ENCODE data around the gene VHLL.
"Not testable (repeated sequence)": the region's sequence is repeated elsewhere in the genome, so short reads cannot be mapped to it uniquely, and the experiment has no call there.

Gene VHLL

DNA sequence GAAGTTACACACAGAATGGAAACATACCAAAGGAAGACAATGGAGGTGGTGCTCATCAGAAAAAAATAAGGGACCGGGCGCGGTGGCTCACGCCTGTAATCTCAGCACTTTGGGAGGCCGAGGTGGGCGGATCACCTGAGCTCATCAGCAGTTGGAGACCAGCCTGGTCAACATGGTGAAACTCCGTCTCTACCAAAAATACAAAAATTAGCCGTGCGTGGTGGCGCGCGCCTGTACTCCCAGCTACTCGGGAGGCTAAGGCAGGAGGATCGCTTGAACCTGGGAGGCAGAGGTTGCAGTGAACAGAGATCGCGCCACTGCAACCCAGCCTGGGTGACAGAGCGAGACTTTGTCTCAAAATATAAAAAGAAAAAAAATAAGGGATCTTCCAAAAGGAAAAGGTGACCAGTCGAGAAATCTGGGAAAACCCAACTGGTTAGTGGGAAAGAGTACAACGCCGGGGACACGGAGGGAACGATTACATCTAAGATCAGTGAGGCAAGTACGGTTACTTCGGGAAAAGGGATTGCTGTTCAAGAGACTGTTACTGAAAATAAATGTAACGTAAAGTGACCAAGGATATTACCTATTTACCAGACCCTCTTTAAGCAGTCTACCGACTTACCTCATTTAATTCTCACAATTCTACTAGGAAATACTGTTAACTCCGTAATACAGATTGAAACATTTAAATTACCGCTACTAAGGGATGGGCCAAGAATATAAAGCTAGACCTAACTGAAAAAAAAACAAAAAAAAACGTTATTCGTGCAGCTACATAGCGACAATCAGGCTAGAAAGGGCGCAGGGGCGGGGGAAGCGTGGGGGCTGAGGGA lies 38.2 kb upstream of the VHLL start:
- no peak for FAIRE-seq
- TF ChIP-seq TAF1 (IDR thresholded peaks at IDR 0.05; ENCODE audit: low read depth, low read length): no peak
- no peak for TF ChIP-seq PAX5 (IDR thresholded peaks at IDR 0.05; ENCODE audit: insufficient read depth, low read length, severe bottlenecking)
- no peak for TF ChIP-seq SPI1 (IDR thresholded peaks at IDR 0.05; ENCODE audit: low read depth, low read length)
- TF ChIP-seq POLR2AphosphoS5 (IDR thresholded peaks at IDR 0.05; ENCODE audit: low read depth, low read length): no peak
- no peak for DNase-seq (ENCODE audit: insufficient read length, low spot score)

DNA sequence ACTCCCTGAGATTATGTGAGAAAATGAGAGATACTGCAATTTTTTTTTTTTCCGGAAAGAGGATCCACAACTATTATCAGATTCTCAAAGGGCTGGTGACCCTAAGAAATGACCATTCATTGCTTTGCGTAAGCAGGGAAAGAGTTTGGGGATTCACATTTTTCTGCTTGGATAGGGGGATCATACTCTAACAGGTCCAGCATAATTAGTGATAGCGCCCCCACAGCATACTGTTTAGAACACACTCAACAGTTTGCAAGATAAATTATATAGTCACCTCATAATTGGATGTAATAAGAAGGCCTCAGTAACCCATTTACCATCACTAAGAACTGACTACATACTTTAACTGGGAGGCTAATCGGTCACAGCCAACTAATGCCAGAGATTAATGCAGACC lies 37.1 kb upstream of the VHLL start:
- DNase-seq (ENCODE audit: insufficient read length, low spot score) (no peak), FAIRE-seq (no peak)
- TF ChIP-seq POLR2A (IDR thresholded peaks at IDR 0.05; ENCODE audit: low read depth, low read length): no peak
- TF ChIP-seq POU2F2 (IDR thresholded peaks at IDR 0.05; ENCODE audit: low read depth, low read length): no peak
- TF ChIP-seq TAF1 (IDR thresholded peaks at IDR 0.05; ENCODE audit: low read depth, low read length): no peak
- no peak for TF ChIP-seq SPI1 (IDR thresholded peaks at IDR 0.05; ENCODE audit: low read depth, low read length)
- no peak for TF ChIP-seq PAX5 (IDR thresholded peaks at IDR 0.05; ENCODE audit: insufficient read depth, low read length, severe bottlenecking)
- TF ChIP-seq POLR2AphosphoS5 (IDR thresholded peaks at IDR 0.05; ENCODE audit: low read depth, low read length): no peak

DNA sequence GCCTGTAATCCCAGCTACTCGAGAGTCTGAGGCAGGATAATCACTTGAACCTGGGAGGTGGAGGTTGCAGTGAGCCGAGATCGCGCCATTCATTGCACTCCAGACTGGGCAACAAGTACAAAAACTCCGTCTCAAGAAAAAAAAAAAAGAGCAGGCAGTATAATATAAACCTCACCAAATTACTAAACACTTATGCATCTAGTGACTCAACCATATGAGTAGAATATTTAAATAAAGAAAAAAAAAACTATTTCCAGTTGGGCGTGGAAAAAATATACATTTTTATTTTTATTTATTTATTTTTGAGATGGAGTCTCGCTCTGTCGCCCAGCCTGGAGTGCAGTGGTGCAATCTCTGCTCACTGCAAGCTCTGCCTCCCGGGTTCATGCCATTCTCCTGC lies 24.1 kb upstream of the VHLL start:
- DNase-seq (ENCODE audit: insufficient read length, low spot score); FAIRE-seq: not testable (repeated sequence)

DNA sequence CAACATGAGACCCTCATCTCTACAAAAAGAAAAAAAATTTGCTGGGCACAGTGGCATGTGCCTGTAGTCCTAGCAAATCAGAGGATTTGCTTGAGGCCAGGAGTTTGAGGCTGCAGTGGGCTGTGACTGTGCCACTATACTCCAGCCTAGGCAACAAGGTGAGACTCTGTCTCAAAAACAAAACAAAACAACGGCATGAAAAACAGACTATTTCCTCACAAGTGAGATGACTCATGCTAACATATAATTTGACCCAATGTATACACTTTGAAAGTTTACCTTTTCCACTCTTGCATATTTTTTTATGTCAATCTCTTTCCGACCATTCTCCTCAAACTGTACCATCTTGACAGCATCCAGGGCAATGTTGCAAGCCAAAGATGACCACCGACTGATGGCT lies 21.5 kb upstream of the VHLL start:
- DNase-seq (ENCODE audit: insufficient read length, low spot score) (no peak), FAIRE-seq (no peak)
- TF ChIP-seq POLR2A (IDR thresholded peaks at IDR 0.05; ENCODE audit: low read depth, low read length): no peak
- no peak for TF ChIP-seq POLR2AphosphoS5 (IDR thresholded peaks at IDR 0.05; ENCODE audit: low read depth, low read length)
- no peak for TF ChIP-seq TAF1 (IDR thresholded peaks at IDR 0.05; ENCODE audit: low read depth, low read length)
- TF ChIP-seq PAX5 (IDR thresholded peaks at IDR 0.05; ENCODE audit: insufficient read depth, low read length, severe bottlenecking): no peak
- no peak for TF ChIP-seq SPI1 (IDR thresholded peaks at IDR 0.05; ENCODE audit: low read depth, low read length)
- no peak for TF ChIP-seq POU2F2 (IDR thresholded peaks at IDR 0.05; ENCODE audit: low read depth, low read length)

DNA sequence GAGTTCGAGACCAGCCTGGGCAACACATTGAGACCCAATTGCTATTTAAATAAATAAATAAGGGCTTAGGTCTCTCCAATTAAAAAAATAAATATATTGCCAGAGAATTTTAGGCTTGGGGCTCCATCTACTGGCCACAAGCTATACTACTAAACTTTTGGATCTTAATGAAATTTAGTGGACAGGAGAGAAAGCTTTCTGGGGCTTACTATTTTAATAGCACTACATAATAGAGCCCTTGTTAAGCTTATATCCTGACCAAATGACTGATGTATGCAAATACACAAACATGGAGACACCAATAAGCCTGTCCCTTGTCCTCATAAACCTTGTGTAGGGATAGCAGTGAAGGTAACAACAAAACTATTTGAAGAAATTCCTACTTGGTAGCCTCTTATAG lies 20.6 kb upstream of the VHLL start:
- FAIRE-seq: no peak

DNA sequence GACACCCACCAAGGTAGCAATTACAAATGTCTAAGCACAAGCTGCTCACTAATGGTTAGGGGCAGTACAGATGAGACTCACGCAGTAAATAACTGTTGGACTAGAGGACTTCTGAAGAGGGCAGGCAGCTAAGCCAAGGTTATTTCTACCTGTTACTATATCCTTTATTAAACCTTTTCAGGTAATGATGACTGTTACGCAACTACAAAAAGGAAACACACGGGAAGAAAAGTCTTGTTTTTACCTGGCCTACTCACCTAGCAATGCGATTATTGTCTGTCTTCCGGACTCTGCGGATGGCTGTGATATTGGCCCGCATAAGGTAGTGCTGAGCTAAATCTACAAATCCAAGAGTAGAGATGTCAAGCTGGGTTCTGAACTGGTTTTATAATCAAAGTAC lies 17.8 kb upstream of the VHLL start:
- no peak for TF ChIP-seq SPI1 (IDR thresholded peaks at IDR 0.05; ENCODE audit: low read depth, low read length)
- no peak for TF ChIP-seq PAX5 (IDR thresholded peaks at IDR 0.05; ENCODE audit: insufficient read depth, low read length, severe bottlenecking)
- TF ChIP-seq POU2F2 (IDR thresholded peaks at IDR 0.05; ENCODE audit: low read depth, low read length): no peak
- no peak for TF ChIP-seq TAF1 (IDR thresholded peaks at IDR 0.05; ENCODE audit: low read depth, low read length)
- TF ChIP-seq POLR2A (IDR thresholded peaks at IDR 0.05; ENCODE audit: low read depth, low read length): no peak
- TF ChIP-seq POLR2AphosphoS5 (IDR thresholded peaks at IDR 0.05; ENCODE audit: low read depth, low read length): no peak
- no peak for FAIRE-seq
- DNase-seq (ENCODE audit: insufficient read length, low spot score): no peak

More for the DNA sequence above, 20.6 kb upstream of the VHLL start:
- TF ChIP-seq POLR2A (IDR thresholded peaks at IDR 0.05; ENCODE audit: low read depth, low read length) (no peak), POLR2AphosphoS5 (IDR thresholded peaks at IDR 0.05; ENCODE audit: low read depth, low read length) (no peak), PAX5 (IDR thresholded peaks at IDR 0.05; ENCODE audit: insufficient read depth, low read length, severe bottlenecking) (no peak)
- no peak for DNase-seq (ENCODE audit: insufficient read length, low spot score)

DNA sequence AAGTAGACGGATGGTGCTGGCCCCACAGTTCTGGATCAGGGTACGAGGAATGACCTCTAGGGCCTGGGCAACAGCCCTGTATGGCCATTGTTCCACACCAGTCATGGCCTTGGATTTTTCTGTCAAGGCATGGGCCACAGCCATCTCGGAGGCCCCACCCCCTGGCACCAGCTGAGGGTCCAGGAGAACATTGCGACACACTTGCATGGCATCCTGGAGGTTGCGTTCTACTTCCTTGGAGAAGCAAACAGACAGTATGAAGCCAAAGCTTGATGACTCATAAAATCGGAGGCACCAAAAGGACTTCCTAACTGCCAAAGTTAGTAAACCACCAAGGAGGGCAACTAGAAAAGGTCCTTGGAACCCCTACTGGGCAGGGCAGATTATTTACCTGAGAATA lies 11.9 kb upstream of the VHLL start:
- FAIRE-seq: no peak
- no peak for TF ChIP-seq POU2F2 (IDR thresholded peaks at IDR 0.05; ENCODE audit: low read depth, low read length)
- TF ChIP-seq POLR2AphosphoS5 (IDR thresholded peaks at IDR 0.05; ENCODE audit: low read depth, low read length): no peak
- no peak for TF ChIP-seq POLR2A (IDR thresholded peaks at IDR 0.05; ENCODE audit: low read depth, low read length)
- TF ChIP-seq SPI1 (IDR thresholded peaks at IDR 0.05; ENCODE audit: low read depth, low read length): no peak
- TF ChIP-seq PAX5 (IDR thresholded peaks at IDR 0.05; ENCODE audit: insufficient read depth, low read length, severe bottlenecking): no peak
- DNase-seq (ENCODE audit: insufficient read length, low spot score): no peak

DNA sequence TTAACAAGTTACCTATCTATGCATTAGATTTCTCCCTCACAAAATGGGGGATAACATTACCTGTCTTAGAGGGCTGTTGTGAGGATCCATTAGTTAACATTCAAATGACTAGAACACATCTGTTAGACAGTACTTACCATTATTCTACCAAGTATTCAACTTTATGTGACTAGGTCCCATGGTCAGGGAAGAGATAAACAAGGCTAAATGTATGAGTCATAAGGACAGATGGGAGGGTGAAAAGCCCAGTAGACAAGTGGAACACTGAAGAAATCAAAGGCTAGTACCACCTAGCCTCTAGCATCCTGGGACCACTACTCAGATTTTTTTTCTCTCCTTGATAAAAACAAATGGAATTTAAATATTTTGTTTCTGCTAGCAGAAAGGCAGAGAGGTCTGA lies 9.0 kb upstream of the VHLL start:
- TF ChIP-seq POU2F2 (IDR thresholded peaks at IDR 0.05; ENCODE audit: low read depth, low read length): no peak
- no peak for TF ChIP-seq POLR2AphosphoS5 (IDR thresholded peaks at IDR 0.05; ENCODE audit: low read depth, low read length)
- no peak for TF ChIP-seq PAX5 (IDR thresholded peaks at IDR 0.05; ENCODE audit: insufficient read depth, low read length, severe bottlenecking)
- no peak for TF ChIP-seq TAF1 (IDR thresholded peaks at IDR 0.05; ENCODE audit: low read depth, low read length)
- no peak for TF ChIP-seq SPI1 (IDR thresholded peaks at IDR 0.05; ENCODE audit: low read depth, low read length)
- no peak for TF ChIP-seq POLR2A (IDR thresholded peaks at IDR 0.05; ENCODE audit: low read depth, low read length)
- FAIRE-seq (no peak), DNase-seq (ENCODE audit: insufficient read length, low spot score) (no peak)

DNA sequence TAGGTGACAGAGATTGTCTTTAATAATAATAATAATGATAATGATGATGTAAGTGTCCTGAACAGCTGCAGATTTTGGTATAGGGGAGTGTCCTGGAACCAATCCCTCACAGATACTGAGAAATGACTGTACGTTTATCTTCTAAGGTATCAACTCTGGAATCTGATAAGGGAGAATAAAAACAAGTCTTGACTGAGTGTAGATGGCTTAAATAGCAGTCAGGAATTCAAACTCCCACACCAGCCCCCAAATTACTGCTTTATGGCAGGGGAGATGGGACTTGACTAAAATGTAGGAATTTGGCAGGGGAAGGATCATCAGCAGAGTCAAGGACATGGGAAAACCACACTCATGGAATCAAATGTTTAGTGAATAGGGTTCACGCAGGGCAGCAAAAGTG lies 6.1 kb upstream of the VHLL start:
- no peak for DNase-seq (ENCODE audit: insufficient read length, low spot score)
- FAIRE-seq: no peak
- TF ChIP-seq POLR2A (IDR thresholded peaks at IDR 0.05; ENCODE audit: low read depth, low read length): no peak
- TF ChIP-seq POLR2AphosphoS5 (IDR thresholded peaks at IDR 0.05; ENCODE audit: low read depth, low read length): no peak
- TF ChIP-seq PAX5 (IDR thresholded peaks at IDR 0.05; ENCODE audit: insufficient read depth, low read length, severe bottlenecking): no peak
- no peak for TF ChIP-seq POU2F2 (IDR thresholded peaks at IDR 0.05; ENCODE audit: low read depth, low read length)
- TF ChIP-seq TAF1 (IDR thresholded peaks at IDR 0.05; ENCODE audit: low read depth, low read length): no peak
- no peak for TF ChIP-seq SPI1 (IDR thresholded peaks at IDR 0.05; ENCODE audit: low read depth, low read length)

DNA sequence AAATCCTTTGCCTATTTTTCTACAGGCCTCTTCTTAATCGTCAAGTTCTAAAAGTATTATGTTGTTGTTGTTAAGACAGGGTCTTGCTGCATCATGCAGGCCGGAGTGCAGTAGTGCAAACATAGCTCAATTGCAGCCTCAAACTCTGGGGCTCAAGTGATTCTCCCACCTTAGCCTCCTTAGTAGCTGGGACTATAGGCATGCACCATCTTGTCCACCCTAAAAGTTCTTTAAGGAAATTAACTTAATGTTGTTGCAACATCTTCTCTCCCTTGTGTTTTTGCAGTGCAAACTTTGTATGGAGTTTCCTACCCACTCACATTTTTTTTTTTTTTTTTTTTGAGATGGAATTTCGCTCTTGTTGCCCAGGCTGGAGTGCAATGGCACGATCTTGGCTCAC lies 4.1 kb upstream of the VHLL start:
- DNase-seq (ENCODE audit: insufficient read length, low spot score): no peak
- TF ChIP-seq POLR2AphosphoS5 (IDR thresholded peaks at IDR 0.05; ENCODE audit: low read depth, low read length): no peak
- no peak for TF ChIP-seq POLR2A (IDR thresholded peaks at IDR 0.05; ENCODE audit: low read depth, low read length)
- no peak for TF ChIP-seq SPI1 (IDR thresholded peaks at IDR 0.05; ENCODE audit: low read depth, low read length)
- no peak for TF ChIP-seq POU2F2 (IDR thresholded peaks at IDR 0.05; ENCODE audit: low read depth, low read length)
- TF ChIP-seq TAF1 (IDR thresholded peaks at IDR 0.05; ENCODE audit: low read depth, low read length): no peak
- no peak for TF ChIP-seq PAX5 (IDR thresholded peaks at IDR 0.05; ENCODE audit: insufficient read depth, low read length, severe bottlenecking)
- FAIRE-seq: no peak
